Kidney glomerular epithelial cell (primary cell): ENCODE results near the gene FBXL3.
A peak's percentile ranks its signal among the peaks of the same experiment; 100 is the strongest.

ENCODE experiments used
- DNase-seq: peaks from one replicate; lab custom pipeline; 2025; lab: John Stamatoyannopoulos, UW

FBXL3 gene, protein sequence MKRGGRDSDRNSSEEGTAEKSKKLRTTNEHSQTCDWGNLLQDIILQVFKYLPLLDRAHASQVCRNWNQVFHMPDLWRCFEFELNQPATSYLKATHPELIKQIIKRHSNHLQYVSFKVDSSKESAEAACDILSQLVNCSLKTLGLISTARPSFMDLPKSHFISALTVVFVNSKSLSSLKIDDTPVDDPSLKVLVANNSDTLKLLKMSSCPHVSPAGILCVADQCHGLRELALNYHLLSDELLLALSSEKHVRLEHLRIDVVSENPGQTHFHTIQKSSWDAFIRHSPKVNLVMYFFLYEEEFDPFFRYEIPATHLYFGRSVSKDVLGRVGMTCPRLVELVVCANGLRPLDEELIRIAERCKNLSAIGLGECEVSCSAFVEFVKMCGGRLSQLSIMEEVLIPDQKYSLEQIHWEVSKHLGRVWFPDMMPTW

DNA sequence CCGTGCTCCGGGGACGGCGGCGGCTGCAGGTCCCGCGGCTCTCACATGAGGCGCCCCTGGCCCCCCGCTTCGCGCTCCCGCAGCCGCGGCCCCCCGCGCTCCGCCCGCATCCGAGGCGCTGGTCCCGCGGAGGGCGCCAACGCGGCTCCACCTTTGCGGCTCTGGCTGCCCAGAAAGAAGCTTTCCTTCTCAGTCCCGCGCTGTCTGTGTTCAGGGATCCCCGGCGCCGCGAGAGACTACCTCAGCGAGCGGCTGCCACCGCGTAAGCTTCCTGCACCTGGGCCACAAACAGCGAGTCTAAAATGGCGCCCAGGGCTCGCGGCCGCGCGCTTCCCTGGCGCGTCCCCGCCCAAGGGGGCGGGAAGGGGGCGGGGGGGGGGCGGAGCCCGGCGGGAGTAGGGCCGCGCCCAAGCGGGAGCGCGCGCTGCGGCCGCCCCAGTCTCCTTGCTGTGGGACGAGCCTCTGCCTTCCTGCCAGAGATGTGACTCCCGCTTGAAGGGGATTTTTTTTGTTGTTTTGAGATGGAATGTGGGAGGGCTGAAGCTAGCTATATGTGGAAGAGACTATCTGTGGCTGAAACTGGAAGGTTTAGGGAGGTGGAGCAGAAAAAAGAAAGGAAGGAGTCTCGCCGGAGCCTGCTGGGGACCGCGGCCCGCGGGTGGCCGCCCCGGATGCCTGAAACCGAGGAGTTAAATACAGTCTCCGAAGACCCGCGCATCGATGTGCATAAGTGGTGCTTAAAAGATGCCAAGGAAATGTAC, at the start of gene FBXL3:
TSS of gene FBXL3 (minus strand) at position 299 of the 761 bp plus-strand sequence. CDS start 5,299 bp downstream, outside the sequence.
- peak; percentile 92 for DNase-seq

DNA sequence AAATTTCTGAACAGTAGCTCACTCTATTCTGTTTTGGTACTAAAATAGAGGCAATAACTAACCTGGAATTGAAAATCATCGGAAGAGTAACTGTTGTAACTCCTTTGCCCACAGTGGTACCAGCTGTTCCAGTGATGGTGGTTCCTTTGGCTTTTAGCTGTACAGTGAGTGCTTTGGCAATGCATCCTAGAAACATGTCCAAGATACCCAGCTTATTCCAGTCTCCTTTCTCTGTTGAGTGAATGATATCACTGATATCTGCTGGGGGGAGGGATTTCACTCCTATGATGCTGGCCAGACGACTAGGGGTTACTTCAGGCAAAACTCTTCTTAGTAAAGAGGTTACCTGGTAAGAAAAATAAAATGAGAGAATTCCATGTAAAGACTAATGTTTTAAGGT, 40.6 kb upstream of the FBXL3 start:
- DNase-seq: no peak

DNA sequence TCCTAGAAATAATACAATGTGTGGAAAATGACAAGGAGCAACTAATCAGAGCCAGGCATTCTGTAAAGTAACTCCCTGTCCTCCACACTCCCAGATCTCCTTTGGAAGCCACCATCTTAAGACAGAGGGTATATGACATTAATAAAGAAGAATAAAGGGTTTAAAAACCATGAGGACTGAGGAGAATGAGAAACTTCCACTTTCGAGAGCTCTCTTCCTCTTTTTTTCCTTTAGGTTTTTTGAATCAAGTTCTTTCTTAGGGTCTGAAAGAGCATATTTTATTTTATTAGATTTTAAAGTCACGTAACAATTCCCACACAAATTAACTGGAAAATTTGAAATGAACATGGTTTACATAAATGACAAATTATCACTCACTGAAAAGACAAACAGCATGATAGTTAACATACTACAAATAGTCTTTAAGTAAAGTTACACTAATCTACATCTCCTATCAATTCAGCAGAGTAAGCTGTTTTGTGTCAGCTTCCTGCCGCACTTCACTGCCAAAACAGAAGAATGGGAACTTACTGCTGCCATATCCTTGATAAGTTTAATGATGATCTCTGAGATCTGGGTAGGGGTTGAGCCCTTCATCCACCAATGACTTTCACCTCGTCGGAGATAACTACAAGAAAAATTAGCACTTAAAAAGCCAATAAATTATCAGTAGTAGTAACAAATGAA, 38.6 kb upstream of the FBXL3 start:
- no peak for DNase-seq

DNA sequence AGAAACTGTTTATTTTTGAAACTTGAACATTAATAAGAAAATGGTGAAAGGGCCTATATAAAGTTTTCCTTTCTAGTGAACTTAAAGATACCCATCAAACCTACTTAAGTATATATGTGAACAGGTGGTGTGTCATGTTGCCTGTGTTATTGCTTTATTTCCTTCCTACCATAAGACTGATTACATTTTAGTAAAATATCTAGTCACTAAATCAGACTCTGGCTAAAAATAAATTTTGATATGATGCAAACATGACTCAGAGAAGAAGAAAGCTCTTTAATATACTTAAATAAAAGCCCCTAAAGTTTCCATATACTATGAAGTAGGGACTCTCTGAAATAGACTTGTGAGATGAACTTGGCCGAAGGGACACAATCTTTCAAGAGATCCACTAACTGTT, 35.1 kb upstream of the FBXL3 start:
- no peak for DNase-seq

DNA sequence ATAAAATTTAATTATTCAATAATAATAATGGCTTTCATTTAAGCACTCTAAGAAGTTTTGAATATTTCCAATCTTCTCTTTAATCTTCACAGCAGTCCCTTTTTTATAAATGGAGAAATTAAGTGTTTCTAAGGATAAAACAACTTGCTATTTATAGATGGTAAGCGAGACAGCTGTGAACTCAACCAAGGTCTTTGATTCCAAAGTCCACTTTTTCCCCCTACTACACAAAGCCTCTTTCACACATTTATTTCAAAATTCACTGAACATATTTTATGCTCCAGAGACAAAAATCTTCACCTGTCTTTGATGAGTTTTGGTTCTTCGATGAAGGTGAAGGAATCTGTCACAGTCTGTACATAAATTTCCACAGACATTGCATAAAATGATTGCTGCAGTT, 34.4 kb upstream of the FBXL3 start:
- no peak for DNase-seq

DNA sequence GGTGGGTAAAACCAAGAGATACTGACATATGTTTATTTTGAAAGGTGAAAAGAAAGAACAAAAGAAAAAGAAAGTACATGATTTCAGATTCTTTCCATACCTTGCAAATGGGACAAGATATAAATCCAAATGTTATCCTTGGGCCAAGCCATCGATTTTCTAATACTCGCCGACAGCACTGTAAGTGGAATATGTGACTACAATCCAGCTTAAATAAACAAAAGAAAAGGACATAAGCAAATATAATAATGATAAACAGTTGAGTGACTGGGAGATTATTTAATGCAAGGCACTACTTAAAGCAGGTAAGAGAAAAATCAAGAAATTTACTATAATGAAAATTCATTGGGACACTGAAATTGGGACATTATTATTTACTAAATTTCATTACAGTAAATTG, 29.9 kb upstream of the FBXL3 start:
- no peak for DNase-seq

DNA sequence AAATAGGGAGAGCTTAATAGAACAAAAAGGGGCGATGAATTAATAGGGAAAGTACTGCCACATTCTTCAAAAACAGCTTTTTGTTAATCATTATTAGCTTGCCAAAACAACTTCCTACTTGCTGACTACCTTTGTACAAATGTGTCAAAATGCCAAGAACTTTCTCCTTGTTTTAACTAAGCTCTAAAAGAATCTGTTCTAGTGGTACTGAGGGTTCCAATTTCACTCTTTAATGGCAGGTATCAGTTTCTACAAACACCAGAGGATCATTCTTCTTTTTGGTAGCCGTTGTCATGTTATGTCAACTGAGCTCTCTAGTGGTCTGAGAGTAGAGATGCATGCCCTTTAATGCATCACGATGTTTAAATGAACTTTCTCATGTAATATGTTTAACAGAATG, 29.4 kb upstream of the FBXL3 start:
- DNase-seq: peak; percentile 36

DNA sequence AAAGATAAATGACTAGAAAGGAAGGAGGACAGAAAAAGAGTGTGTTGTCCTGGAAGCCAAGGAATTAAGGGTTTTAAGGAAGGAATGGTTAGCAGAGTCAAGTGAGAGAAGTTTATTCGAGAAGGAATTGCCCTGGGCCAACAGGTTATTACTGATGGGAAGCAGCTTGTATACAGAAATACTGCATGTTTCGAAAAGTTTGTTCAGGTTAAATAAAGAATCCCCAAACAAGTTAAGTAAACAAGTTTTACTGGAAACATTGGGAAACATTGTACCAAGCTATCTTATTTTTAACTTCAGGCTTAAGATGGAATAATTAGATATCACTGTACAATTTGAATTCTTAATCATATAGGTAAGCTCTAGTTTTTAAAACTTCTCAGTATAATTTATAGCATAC, 28.2 kb upstream of the FBXL3 start:
- no peak for DNase-seq

DNA sequence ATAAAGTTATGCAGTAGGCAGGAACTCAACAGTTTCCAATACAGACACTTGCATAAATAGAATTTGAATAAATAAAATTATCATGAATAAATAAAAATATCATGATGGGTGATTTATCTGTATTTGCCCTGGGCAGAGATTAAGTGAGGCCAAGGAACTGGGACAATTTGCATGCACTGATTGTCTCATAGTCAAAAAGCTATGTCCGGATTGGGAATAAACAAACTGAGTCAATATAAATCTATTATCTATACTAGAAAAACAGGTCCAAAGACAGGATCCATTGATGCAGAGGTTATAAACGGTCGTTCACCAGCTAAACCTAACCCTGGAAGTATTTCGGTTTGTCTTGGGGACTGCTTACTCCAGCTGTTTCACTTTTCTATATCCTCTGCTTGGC, 26.2 kb upstream of the FBXL3 start:
- DNase-seq: no peak

DNA sequence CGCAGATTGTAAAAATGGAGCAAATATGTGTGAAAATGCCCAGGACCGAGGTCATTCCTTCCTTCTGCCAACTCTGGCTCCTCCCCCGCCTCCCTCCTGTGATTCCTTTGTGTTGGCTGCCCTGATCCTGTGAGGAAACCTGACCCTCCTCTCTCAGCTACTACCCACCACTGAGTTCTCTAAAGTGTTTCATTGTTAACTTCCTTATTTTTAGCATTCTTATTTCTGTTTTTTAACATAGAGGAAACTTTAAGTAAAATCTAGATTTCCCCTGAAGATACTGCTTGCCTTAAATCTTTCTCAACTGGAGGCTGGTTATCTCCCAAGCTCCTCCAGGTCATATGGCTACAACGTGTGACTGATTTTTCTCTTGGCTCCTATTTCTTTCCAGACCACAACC, 21.7 kb upstream of the FBXL3 start:
- DNase-seq: no peak

DNA sequence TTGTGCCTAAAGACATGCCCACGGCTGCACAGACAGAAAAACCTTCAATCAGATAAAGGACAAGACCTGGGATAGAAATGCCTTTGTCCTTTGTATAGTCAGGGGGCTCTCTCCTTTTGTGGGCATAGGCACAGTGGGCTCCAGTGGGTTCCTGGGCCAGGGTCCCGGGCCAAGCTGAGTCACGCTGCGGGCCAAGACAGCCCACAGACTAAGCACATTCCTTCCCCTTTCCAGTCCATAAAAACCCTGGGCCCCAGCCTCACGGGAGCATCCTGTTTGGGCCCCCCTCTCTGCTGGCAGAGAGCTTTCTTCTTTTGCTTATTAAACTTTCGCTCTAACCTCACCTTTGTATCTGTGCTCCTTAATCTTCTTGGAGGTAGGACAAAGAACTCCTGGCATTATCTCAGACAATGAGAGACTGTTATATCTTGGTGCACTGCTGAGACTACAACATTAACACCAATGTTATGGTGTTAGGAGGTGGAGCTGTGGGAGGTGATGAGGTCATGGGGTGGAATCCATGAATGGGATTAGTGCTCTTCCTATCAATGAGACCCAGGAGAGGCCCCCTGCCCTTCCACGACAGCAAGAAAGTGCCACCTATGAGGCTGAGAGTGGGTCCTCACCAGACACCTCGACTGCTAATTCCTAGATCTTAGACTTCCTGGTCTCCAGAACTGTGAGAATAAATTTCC, 20.8 kb upstream of the FBXL3 start:
- DNase-seq: no peak

DNA sequence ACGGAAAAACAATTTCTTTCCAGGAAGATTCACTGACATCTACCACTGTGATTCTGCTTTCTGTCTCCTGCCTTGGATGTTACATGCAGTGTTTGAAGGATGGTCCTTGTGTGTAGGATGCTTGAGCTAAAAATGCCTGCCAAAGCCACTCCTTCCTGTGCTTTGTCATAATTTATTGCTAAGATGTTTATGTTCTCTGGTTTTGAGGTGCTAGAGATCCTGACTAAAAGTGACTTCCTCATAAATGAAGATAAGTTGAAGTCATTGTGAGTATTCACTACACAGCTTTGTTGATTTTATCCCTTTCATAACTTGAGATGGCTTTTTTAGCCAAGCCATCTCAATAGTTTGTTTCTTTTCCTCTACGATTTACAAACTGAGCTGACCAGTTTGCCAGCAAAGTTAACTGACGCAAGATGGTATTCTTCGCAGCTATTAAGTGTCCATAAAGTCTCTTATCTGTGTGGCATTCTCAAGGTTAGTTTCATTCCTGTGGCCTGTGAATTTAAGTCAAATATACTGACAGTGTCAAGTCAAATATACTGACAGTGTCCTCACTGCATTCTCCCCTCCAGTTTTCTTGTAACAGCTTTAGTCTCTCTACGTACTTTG, 15.7 kb upstream of the FBXL3 start:
- DNase-seq: no peak

DNA sequence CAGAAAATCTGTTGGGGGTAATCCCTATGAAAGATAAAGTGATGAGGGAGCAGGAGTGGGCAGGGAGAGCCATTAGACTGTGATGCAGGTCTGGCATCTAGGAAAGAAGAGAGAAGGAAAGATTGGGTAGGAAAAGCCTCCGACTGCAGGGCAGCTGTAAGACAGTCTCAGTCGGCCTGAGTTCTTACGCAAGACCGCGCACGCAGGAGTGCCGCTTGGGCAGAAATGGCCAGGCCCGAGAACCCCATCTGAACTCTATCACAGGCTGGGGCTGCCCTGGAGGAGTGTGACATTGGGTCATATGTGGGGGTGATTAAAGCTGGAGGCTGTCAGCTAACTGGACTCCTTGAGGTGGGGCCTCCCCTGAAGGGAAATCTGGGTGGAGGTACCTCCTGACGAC, 13.9 kb upstream of the FBXL3 start:
- DNase-seq: no peak

DNA sequence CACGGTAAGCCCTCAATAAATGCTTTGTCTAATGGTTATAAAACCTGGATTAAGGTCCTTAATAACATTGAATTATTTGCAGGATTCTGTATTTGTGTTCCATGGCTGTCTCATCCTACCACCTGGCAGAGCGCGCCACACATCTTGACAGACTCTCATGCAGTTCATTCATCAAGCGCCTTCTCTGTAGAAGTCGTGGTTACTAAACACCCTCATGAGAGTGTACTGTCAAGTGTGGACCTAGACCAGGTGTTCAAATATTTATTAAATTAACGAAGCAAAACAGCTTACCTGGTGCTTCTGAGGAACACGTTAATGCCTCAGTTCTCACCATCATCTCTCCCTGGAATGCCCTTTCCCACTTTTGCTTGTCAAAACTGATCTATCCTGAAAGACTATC, 13.1 kb upstream of the FBXL3 start:
- DNase-seq: no peak

DNA sequence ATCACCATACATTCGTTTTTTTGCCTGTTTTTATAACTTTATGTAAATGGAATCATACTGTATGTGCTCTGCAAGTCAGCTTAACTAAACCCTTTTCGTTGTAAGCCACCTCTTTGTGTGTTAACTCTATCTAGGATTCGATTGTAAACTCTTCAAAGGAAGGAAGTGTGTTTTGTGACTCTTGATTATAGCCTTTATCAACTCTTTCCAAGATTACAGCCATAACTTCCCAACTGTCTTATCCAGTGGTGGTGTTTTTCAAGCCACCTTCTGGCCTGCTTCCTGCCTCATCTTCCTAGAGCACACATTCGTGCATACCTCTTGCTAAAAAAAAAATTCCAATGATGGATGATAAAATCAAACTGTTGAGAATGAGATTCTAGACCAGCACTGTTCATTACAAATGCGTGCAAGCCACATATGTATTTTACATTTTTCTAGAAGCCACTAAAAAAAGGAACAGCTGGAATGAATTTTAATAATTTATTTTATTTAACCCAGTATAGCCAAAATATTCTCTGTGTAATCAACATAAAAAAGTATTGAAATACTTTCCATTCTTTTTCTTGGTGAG, 12.0 kb upstream of the FBXL3 start:
- no peak for DNase-seq

DNA sequence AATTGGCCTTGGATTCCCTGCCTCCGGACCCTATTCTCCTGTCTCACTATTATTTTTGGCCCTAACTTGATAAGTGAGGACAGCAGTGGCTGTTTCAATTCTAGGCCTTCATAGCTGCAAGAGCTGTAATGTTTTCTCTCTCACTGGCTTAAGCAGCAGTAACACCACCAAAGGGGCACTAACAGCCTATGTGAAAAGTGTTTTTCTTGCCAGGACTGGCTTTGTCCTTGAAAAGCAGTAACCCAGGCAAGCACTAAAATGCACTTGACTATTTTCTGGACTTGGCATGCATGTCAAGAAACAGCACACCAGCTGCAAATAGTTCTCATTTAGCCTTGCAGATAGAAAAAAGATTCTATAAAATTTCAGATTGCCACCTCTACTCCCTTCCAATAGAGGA, 9.3 kb upstream of the FBXL3 start:
- DNase-seq: no peak

DNA sequence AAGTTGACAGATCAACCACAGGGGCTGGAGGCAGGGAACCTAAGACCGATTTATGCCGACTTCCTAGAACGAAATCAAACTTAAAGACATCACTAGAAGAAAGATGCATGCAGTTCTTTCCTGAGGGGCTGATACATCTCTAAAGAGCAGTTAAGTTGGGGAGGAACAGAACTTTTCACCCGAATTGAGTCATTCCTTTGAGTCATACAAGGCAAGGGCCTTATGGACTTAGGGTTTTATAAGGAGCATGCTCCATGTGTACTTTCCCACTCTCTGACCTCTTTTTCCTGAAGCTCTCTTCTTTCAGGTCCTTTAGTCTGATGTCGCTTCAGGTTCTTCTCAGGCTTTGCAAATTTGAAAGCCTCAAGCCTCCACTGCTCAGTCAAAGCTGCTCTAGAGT, 7.9 kb upstream of the FBXL3 start:
- DNase-seq: no peak

DNA sequence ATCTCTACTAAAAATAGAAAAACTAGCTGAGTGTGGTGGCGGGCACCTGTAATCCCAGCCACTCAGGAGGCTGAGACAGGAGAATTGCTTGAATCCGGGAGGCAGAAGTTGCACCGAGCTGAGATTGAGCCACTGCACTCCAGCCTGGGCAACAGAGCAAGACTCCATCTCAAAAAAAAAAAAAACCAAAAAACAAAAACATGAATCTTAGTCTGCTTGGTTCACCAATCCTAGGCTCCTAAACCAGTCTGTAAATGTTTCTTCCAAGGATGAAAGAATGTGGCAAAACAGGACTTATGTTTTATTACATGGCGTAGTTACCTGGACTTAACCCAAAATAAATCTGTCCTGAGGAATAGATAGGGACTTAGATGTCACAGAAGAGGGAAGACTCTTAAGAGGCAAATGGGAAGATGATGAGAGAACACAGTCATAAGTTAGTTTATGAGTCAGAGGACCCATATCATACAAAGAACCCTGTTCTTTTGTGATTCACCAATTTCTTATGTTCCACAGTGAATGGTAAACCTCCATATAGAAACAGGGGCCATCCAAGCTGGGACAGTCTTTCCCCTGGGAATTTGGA, 6.9 kb upstream of the FBXL3 start:
- no peak for DNase-seq

DNA sequence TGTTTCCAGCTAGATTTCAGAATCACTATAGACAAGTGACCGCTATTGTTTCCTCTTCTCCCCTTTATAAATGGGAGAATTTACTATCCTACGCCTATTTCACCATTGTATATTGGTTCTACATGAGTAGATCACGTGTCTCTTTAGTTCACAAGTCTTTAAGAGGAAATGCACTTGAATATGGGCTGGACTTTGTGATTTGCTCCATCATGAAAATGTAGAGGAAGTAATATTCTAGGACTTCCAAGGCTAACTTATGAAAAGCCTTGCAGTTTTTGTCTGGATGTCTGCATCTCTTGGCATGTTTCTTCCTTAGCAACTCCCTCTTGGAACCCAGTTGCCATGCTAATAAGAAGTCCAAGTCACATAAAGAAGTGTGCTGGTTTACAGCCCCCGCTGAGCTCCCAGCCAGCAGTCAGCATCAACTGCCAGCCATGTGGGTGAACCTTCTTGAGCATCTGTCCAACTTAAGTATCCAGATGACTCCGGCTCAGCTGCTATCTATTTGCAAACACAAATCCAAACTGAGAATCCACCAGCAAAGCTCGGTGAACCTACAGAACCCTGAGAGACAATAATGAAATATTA, 4.8 kb upstream of the FBXL3 start:
- no peak for DNase-seq

DNA sequence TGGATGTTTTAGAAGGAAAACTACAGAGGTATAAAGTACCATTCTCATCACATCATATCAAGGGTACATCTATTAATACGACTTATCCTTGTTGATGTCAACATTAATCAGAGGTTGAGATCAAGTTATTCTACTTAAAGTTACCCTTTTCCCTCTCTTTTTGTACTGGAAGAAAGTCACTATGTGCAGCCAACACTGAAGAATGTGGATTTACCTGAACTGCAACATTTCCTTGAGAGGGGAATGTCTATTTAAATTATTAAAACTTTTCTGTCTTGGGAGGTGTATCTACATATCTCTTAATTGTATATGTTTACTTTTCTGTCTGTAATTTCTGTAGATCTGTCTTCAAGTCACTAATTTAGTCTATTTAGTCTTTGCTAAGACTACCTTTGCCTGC, 2.5 kb upstream of the FBXL3 start:
- DNase-seq: no peak

DNA sequence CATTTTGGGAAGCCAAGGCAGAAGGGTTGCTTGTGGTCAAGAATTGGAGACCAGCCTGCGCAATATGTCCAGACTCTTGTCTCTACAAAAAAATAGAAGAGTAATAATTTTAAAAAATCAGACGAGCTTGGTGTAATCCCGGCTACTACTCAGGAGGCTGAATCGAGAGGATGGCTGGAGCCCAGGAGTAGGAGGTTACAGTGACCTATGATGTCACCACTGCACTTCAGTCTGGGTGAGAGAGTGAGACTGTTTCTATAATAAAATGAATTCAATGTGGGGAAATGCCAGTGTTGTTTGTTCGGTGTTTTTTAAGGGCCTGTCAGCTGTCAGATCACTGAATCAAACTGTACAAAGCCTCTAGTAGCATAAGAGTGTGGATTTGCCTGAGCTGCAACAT, 1.2 kb upstream of the FBXL3 start:
- DNase-seq: no peak
